SK-N-SH (cell line): ENCODE results near the gene ZNF385A. TPM values are rescaled to one million over a fixed set of nuclear protein-coding genes. Genes with fewer than 3 reads are reported as not detected.
A peak's percentile ranks its signal among the peaks of the same experiment; 100 is the strongest.
"Not testable (repeated sequence)": the region's sequence is repeated elsewhere in the genome, so short reads cannot be mapped to it uniquely, and the experiment has no call there.

Experiments
- CTCF ChIA-PET: fragments of 300-600, 350-600 bp; formaldehyde crosslinking; extraction: SDS; loops from one replicate; lab custom pipeline; 2021; lab: Yijun Ruan, JAX
- POLR2A ChIA-PET: fragments of 350-600 bp; sonication (Branson Sonifier 250); formaldehyde crosslinking; extraction: SDS; loops from one replicate; lab custom pipeline; 2020; ENCODE audit warnings: antibody characterized with exemption, inconsistent platforms; lab: Yijun Ruan, JAX
- DNase-seq: peaks from one replicate; pipeline ENCODE4 v3.0.0; 2012
- H2AFZ ChIP-seq: fragments of 200-600 bp; sonication (generic); 2 replicates; pipeline ENCODE4 v1.8.1; 2016; ENCODE audit warnings: antibody characterized with exemption, mild to moderate bottlenecking, low read depth
- H3F3A ChIP-seq: fragments of 200-600 bp; sonication (generic); replicated peaks from 2 replicates; pipeline ENCODE3; 2016; ENCODE audit warnings: antibody characterized with exemption, mild to moderate bottlenecking; ENCODE audit not compliant: insufficient read depth
- H3K27ac ChIP-seq, 2 experiments: fragments of 200-500 bp in 1 of 2; fragments of 200-600 bp in 1 of 2; sonication (Bioruptor generic) in 1 of 2; sonication (generic), shearing (Covaris generic) in 1 of 2; 2 replicates each; pipeline versions ENCODE4 v1.5.1 to v1.6.1; 2014 to 2016; ENCODE audit warnings: low read depth in 2 of 2, inconsistent platforms in 1 of 2, low read length in 1 of 2, mild to moderate bottlenecking in 1 of 2, mixed read lengths in 1 of 2
- H3K27me3 ChIP-seq: fragments of 200-600 bp; sonication (generic), shearing (Covaris generic); 2 replicates; pipeline ENCODE4 v1.6.1; 2016; ENCODE audit warnings: mixed run types; ENCODE audit not compliant: insufficient read depth
- H3K36me3 ChIP-seq, 2 experiments: fragments of 200-500 bp in 1 of 2; fragments of 200-600 bp in 1 of 2; sonication (Bioruptor generic) in 1 of 2; sonication (generic) in 1 of 2; replicated peaks in 1 of 2; 2 replicates each; pipeline versions ENCODE3 to v1.5.1; 2014 to 2016; ENCODE audit warnings: low read length in 1 of 2, mild to moderate bottlenecking in 1 of 2; ENCODE audit not compliant: insufficient read depth in 2 of 2, control insufficient read depth in 1 of 2
- H3K4me1 ChIP-seq, 2 experiments: fragments of 200-500 bp in 1 of 2; fragments of 200-600 bp in 1 of 2; sonication (Bioruptor generic) in 1 of 2; sonication (generic), shearing (Covaris generic) in 1 of 2; 2 replicates each; pipeline versions ENCODE4 v1.5.1 to v1.6.1; 2014 to 2016; ENCODE audit warnings: low read depth in 1 of 2, low read length in 1 of 2, mixed run types in 1 of 2; ENCODE audit not compliant: insufficient read depth in 2 of 2, control insufficient read depth in 1 of 2
- H3K4me2 ChIP-seq: fragments of 200-600 bp; sonication (generic), shearing (Covaris generic); 2 replicates; pipeline ENCODE4 v1.6.1; 2017; ENCODE audit warnings: mixed run types
- H3K4me3 ChIP-seq, 2 experiments: fragments of 200-500 bp in 1 of 2; fragments of 200-600 bp in 1 of 2; sonication (Bioruptor generic) in 1 of 2; sonication (generic), shearing (Covaris generic) in 1 of 2; 2 replicates each; pipeline versions ENCODE4 v1.5.1 to v1.8.1; 2014 to 2016; ENCODE audit warnings: low read depth in 2 of 2, inconsistent platforms in 1 of 2, low read length in 1 of 2, mild to moderate bottlenecking in 1 of 2, mixed read lengths in 1 of 2, moderate library complexity in 1 of 2
- H3K79me2 ChIP-seq: fragments of 200-600 bp; sonication (generic); 2 replicates; pipeline ENCODE4 v1.8.1; 2017; ENCODE audit warnings: mild to moderate bottlenecking; ENCODE audit not compliant: insufficient read depth
- H3K9ac ChIP-seq: fragments of 200-600 bp; sonication (generic); 2 replicates; pipeline ENCODE4 v1.6.1; 2017; ENCODE audit warnings: mixed run types
- H3K9me2 ChIP-seq: fragments of 200-600 bp; sonication (generic); 2 replicates; pipeline ENCODE4 v1.6.1; 2017; ENCODE audit warnings: mixed run types
- H3K9me3 ChIP-seq: fragments of 200-600 bp; sonication (generic); 2 replicates; pipeline ENCODE4 v1.6.1; 2017; ENCODE audit warnings: mixed run types, mild to moderate bottlenecking, moderate library complexity
- H4K20me1 ChIP-seq: fragments of 200-600 bp; sonication (generic); 2 replicates; pipeline ENCODE4 v1.6.1; 2017; ENCODE audit warnings: mild to moderate bottlenecking, mixed run types; ENCODE audit not compliant: insufficient read depth
- CHD2 ChIP-seq: fragments of 150-350 bp; IDR thresholded peaks from 2 replicates; pipeline ENCODE4 v1.6.1; 2018; ENCODE audit warnings: low read length; ENCODE audit not compliant: partially characterized antibody
- EP300 ChIP-seq, 2 experiments: IDR thresholded peaks; 2 replicates each; pipeline versions ENCODE4 v1.4.0 to v1.6.1; 2012; ENCODE audit warnings: borderline replicate concordance in 1 of 2, low read depth in 1 of 2, low read length in 1 of 2
- EZH2phosphoT487 ChIP-seq: fragments of 200-600 bp; sonication (generic); IDR thresholded peaks from 2 replicates; pipeline ENCODE4 v1.6.1; 2017; ENCODE audit warnings: low read depth, mixed run types, mild to moderate bottlenecking, antibody characterized with exemption, moderate library complexity, borderline replicate concordance
- FOXM1 ChIP-seq: IDR thresholded peaks from 2 replicates; pipeline ENCODE4 v1.4.0; 2012; ENCODE audit warnings: low read depth, mild to moderate bottlenecking
- GABPA ChIP-seq: IDR thresholded peaks from 2 replicates; pipeline ENCODE4 v1.4.0; 2012; ENCODE audit warnings: low read depth, mild to moderate bottlenecking
- MXI1 ChIP-seq: IDR thresholded peaks from 2 replicates; pipeline ENCODE4 v1.6.1; 2012; ENCODE audit warnings: mild to moderate bottlenecking, low read depth, low read length, improper control_type of control experiment
- NFIC ChIP-seq: IDR thresholded peaks from 2 replicates; pipeline ENCODE4 v1.4.0; 2012; ENCODE audit warnings: borderline replicate concordance
- NRF1 ChIP-seq: IDR thresholded peaks from 2 replicates; pipeline ENCODE4 v1.6.1; 2012; ENCODE audit warnings: low read depth, mild to moderate bottlenecking, low read length
- POLR2AphosphoS5 ChIP-seq: IDR thresholded peaks from 2 replicates; pipeline ENCODE4 v1.6.1; 2012; ENCODE audit warnings: low read depth, low read length
- RCOR1 ChIP-seq: fragments of 150-350 bp; IDR thresholded peaks from 2 replicates; pipeline ENCODE4 v1.6.1; 2017; ENCODE audit warnings: antibody characterized with exemption, low read length
- TAF1 ChIP-seq: IDR thresholded peaks from 2 replicates; pipeline ENCODE4 v1.6.1; 2012; ENCODE audit warnings: low read depth, mild to moderate bottlenecking, low read length, moderate library complexity, borderline replicate concordance
- WGBS: methylation state at CpG from one replicate; pipeline ENCODE4 v1.1.6; 2017; ENCODE audit warnings: low lambda C conversion rate; 5-methylcytosine and 5-hydroxymethylcytosine counted together
- polyA plus RNA-seq, 3 experiments: library from polyadenylated mRNA; depleted of rRNA; stranded (reverse); fragments of >200 nt; gene quantifications; 2 replicates each; pipeline ENCODE4 v1.2.3, GENCODE V29; 2012
- TF ChIP-seq, protein P1 (sequence below): IDR thresholded peaks from 2 replicates; pipeline ENCODE4 v1.4.0; 2012; ENCODE audit warnings: low read depth, borderline replicate concordance
- TF ChIP-seq, protein P2 (sequence below): fragments of 150-350 bp; IDR thresholded peaks from 2 replicates; pipeline ENCODE4 v1.6.1; 2016; ENCODE audit warnings: mild to moderate bottlenecking, low read depth, low read length

Gene ZNF385A
- polyA plus RNA-seq, 1 of the 3 experiments (the other 2 are of a cell fraction): 2.6 TPM

- no peaks in the 10 kb centered on the region for H3K9me2 ChIP-seq
- peak overlapping the region in 1 of 2 experiments; percentile 19; a peak in 1 of 4 replicates for H3K27ac ChIP-seq
- no peaks in the 10 kb centered on the region for H3K27me3 ChIP-seq
- H2AFZ ChIP-seq: no peak overlapping the region
- peaks cover 5 to 12% of the 10 kb centered on the region in 2 experiments for H3K36me3 ChIP-seq
- H3F3A ChIP-seq: peaks cover 6% of the 10 kb centered on the region
- no peak overlapping the region for H3K4me3 ChIP-seq
- no peak overlapping the region for H3K9ac ChIP-seq
- TF ChIP-seq CHD2 (no peak), GABPA (no peak)
- 88% methylated on average over 6 of the region's 6 CpGs for WGBS
- ChIA-PET POLR2A (no interaction called here), CTCF (interaction anchor here (8.6 to 9.2 kb wide), 3 partner anchors 23 to 63 kb away, joined by 86 to 266 read pairs (median 118); partner anchors contain the start of genes COPZ1 and ZNF385A)
- H3K79me2 ChIP-seq: no peaks in the 10 kb centered on the region
- H3K4me2 ChIP-seq: no peak overlapping the region
- H3K4me1 ChIP-seq: peaks cover 47 to 67% of the 10 kb centered on the region in 2 experiments
- H3K9me3 ChIP-seq: no peaks in the 10 kb centered on the region
- no peaks in the 10 kb centered on the region for H4K20me1 ChIP-seq
- no peak for DNase-seq
These were observed 29.3 kb downstream of the ZNF385A start for GRCh38 chr12:54355104-54355815.

- H2AFZ ChIP-seq, DNase-seq, H3K9ac ChIP-seq, H3K4me2 ChIP-seq, H3K27me3 ChIP-seq, H3K9me3 ChIP-seq, H3K4me3 ChIP-seq, H3K9me2 ChIP-seq, H3F3A ChIP-seq, H3K27ac ChIP-seq, H4K20me1 ChIP-seq, H3K79me2 ChIP-seq: not testable (repeated sequence)
- 83% methylated on average over 7 of the region's 7 CpGs for WGBS
- Histone ChIP-seq H3K4me1 (peaks cover 39 to 59% of the 10 kb centered on the region in 2 experiments), H3K36me3 (peaks cover 7 to 22% of the 10 kb centered on the region in 2 experiments)
- ChIA-PET POLR2A (interaction anchor here (3.1 kb wide), 1 partner anchor 74 kb away, joined by 18 read pairs; the partner anchor contains the start of genes CBX5 and HNRNPA1), CTCF (interaction anchor here (0.6 to 3.9 kb wide), 4 partner anchors 14 to 349 kb away, joined by 3 to 14 read pairs (median 6); no protein-coding TSS in a partner anchor)
These were observed 30.3 kb downstream of the ZNF385A start for GRCh38 chr12:54354271-54354670.

GRCh38 chr12:54352891-54353874 lies 31.4 kb downstream of the ZNF385A start:
- H3K4me2 ChIP-seq: peak overlapping the region; percentile 21; the same call in 1 of the 2 replicates
- CTCF ChIA-PET: interaction anchor here (0.6 to 5.3 kb wide), 19 partner anchors 8 to 695 kb away, joined by 3 to 63 read pairs (median 4); partner anchors contain the start of genes COPZ1 and HOXC10
- H3K27ac ChIP-seq: peak overlapping the region; percentile 63 to 99
- peak; percentile 83 for DNase-seq
- no peaks in the 10 kb centered on the region for H3K79me2 ChIP-seq
- H4K20me1 ChIP-seq: no peaks in the 10 kb centered on the region
- no peak overlapping the region for H3K4me3 ChIP-seq
- no peaks in the 10 kb centered on the region for H3K9me2 ChIP-seq
- WGBS: 16% methylated on average over 1 of the region's 1 CpG
- H3K4me1 ChIP-seq: peaks cover 35 to 52% of the 10 kb centered on the region in 2 experiments
- POLR2A ChIA-PET: interaction anchor here (0.7 to 3.1 kb wide), 9 partner anchors 11 to 132 kb away, joined by 3 to 18 read pairs (median 3); partner anchors contain the start of genes CBX5, COPZ1 and HNRNPA1
- H3K9ac ChIP-seq: peak overlapping the region; percentile 1; the same call in 1 of the 2 replicates
- no peaks in the 10 kb centered on the region for H3K27me3 ChIP-seq
- no peaks in the 10 kb centered on the region for H3F3A ChIP-seq
- H3K9me3 ChIP-seq: no peaks in the 10 kb centered on the region
- no peak overlapping the region for H2AFZ ChIP-seq
- H3K36me3 ChIP-seq: peaks cover 14 to 31% of the 10 kb centered on the region in 2 experiments
- TF ChIP-seq NFIC: peak; percentile 28; the same call in 1 of the 2 replicates
- TF ChIP-seq, protein P1, sequence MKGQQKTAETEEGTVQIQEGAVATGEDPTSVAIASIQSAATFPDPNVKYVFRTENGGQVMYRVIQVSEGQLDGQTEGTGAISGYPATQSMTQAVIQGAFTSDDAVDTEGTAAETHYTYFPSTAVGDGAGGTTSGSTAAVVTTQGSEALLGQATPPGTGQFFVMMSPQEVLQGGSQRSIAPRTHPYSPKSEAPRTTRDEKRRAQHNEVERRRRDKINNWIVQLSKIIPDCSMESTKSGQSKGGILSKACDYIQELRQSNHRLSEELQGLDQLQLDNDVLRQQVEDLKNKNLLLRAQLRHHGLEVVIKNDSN: no peak
- peak; percentile 63 for TF ChIP-seq RCOR1
- no peak for TF ChIP-seq FOXM1
- no peak for TF ChIP-seq TAF1
- TF ChIP-seq MXI1: no peak
- TF ChIP-seq, protein P2, sequence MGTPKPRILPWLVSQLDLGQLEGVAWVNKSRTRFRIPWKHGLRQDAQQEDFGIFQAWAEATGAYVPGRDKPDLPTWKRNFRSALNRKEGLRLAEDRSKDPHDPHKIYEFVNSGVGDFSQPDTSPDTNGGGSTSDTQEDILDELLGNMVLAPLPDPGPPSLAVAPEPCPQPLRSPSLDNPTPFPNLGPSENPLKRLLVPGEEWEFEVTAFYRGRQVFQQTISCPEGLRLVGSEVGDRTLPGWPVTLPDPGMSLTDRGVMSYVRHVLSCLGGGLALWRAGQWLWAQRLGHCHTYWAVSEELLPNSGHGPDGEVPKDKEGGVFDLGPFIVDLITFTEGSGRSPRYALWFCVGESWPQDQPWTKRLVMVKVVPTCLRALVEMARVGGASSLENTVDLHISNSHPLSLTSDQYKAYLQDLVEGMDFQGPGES: no peak
- no peak for TF ChIP-seq EP300 (IDR thresholded peaks at IDR 0.05; ENCODE audit: borderline replicate concordance in 1 of 2, low read depth in 1 of 2, low read length in 1 of 2)
- no peak for TF ChIP-seq NRF1
- no peak for TF ChIP-seq EZH2phosphoT487
- TF ChIP-seq POLR2AphosphoS5: 0 out of 2 replicates have a peak, but pooled peaks have one; percentile 6
